Stimulated activated CD8-positive, alpha-beta memory T cell treated with anti-CD3 and anti-CD28 coated beads, Interleukin-12 subunit alpha, Interleukin-12 subunit beta, amount 100 ng/mL, for 24 hours (primary cell): ENCODE results near the gene TNFRSF6B.

ENCODE experiments used
- DNase-seq: peaks from one replicate; pipeline ENCODE4 v3.0.0-alpha.2; 2020; ENCODE audit errors: extremely low read depth

TNFRSF6B gene

DNA sequence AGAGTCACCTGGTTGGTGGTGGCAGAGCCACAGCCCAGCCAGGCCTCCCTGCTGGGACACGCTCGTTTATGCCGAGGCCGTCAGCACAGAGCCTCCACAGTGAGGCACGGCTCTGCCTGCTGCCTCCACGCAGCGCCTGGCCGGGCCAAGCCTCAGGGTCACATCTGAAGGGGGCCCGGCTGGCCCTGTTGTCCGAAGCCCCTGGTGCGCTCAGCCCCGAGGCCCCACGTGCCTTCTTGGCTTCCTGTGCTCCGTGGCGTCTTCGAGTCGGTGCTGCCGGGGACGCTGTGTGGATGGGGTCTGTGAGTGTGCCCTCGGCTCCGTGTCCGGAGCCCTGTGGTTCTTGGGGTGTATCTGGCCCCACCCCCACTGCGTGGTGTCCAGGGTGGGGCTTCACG is 10.4 kb upstream of the TNFRSF6B start:
- DNase-seq = no peak

DNA sequence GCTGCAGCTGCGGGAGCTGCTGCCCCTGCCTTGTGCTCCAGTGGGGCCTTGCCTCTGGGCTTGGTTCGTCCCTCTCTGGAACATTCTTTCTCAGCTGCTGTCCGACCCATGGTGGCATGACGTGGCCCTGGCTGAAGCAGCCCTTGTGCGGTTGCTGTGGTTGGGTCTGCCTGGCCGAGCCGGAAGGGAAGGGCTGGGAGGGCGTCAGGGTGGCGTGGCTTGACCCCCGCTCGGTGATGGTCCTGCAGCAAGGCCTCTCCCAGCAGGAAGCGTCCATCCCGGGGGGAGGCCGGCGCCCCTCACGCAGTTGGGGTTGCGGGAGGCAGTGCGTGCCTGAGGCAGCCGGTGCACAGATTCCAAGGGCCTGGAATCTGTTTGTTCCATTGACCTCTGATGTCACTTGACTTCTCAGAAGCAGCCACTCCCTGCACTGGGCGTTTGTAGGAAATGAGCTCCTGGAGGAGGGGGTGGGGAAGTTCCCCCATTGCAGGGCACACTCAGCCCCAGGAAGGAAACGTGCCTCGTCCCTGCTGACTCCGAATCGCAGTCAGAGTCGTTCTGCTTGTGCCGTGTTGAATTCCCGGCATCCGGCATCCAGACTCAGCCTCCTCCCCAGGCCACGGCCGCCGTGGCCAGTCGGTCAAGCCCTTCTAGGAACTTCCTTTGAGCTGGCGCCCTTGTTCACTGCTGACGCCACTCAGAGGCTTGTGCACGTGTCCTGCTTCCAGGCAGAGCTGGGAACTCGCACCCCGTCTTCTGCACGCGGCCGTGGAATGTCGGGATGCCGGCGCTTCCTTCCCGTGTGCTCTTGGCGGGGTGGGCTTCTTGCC is 9.7 kb upstream of the TNFRSF6B start:
- no peak for DNase-seq

DNA sequence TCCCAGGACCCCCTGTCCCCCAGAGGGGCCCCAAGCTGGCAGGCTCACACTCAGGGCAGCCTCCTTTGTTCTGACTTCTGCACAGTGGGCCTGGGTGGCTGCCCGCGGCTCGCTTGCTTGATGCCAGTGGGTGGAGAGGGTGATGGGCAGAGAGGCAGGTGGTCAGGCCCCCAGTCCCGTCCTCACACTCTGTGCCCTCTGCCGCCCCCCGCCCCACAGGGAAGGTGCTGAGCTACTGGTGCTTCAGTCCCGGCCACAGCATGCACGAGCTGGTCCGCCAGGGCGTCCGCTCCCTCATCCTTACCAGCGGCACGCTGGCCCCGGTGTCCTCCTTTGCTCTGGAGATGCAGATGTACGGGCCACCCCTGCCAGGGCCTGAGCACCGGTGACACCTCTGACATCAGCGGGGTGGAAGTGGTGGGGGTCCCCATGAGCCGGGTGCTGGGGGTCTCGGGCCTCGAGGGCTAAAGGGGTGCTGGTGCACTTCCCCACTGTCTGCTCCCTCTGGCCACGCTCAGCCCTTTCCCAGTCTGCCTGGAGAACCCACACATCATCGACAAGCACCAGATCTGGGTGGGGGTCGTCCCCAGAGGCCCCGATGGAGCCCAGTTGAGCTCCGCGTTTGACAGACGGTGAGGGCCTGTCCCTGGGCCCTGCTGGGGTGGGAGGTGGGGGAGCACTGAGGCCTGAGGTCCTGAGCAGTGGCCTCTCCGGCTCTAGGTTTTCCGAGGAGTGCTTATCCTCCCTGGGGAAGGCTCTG is 8.9 kb upstream of the TNFRSF6B start:
- DNase-seq = no peak

DNA sequence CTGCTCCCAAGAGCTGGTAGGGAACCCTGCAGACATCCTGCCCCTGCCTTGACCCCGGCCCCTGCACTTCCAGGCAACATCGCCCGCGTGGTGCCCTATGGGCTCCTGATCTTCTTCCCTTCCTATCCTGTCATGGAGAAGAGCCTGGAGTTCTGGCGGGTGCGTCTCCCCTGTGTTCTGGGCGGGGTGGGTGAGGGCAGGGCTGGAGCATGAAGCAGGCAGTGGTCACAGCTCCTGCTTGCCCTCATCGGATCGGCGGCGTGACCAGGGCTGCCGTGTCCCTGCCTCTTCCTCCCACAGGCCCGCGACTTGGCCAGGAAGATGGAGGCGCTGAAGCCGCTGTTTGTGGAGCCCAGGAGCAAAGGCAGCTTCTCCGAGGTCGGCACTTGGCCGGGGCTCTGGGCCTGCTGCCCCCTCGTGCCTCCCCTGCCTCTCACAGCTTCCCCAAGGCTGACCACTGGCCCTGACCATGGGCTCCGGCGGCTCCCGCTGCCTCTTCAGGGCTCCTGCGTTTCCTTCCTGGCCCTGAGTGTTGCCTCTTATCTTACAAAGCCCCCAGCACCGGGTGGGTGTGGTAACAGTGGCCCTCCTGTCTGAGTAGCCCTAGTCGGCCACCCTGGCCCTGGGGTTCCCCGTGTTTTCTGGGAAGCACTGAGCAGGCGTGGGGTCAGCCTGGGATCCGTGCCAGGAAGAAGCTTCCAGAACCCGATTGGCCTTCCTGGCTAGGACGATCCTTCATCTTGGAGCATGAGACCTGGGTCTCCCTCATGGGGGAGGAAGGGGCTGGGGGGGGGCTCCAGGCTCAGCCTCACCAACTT is 8.0 kb upstream of the TNFRSF6B start:
- DNase-seq = no peak

DNA sequence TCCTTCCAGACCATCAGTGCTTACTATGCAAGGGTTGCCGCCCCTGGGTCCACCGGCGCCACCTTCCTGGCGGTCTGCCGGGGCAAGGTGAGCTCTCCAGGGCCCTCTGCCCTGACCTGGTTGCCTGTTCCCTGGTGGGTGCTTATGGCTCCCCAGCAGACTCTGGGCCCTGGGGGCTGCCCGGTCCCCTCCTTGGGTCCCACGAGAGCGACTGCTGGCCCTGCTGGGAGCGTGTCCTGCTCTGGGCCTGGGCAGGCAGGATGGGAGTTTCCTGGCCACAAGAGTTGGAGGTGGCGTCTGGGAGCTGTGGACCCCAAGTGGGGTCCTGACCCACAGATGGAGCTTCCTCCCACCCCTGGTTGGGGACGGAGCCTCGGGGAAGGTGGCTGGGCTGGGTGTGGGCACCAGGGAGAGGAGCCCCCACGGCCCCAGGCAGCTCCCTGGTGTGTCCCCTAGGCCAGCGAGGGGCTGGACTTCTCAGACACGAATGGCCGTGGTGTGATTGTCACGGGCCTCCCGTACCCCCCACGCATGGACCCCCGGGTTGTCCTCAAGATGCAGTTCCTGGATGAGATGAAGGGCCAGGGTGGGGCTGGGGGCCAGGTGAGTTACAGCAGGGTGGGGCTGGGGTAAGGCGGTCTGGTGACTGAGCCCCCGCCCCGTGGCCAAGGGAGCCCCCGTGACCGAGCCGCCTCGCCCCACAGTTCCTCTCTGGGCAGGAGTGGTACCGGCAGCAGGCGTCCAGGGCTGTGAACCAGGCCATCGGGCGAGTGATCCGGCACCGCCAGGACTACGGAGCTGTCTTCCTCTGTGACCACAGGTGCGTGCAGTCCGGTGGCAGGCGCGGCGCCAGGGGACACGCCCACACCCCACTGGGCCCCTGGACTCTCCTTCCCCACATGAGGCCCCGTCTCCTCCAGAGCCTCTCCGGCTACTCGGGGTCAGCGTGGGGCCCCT is 7.1 kb upstream of the TNFRSF6B start:
- DNase-seq = no peak

DNA sequence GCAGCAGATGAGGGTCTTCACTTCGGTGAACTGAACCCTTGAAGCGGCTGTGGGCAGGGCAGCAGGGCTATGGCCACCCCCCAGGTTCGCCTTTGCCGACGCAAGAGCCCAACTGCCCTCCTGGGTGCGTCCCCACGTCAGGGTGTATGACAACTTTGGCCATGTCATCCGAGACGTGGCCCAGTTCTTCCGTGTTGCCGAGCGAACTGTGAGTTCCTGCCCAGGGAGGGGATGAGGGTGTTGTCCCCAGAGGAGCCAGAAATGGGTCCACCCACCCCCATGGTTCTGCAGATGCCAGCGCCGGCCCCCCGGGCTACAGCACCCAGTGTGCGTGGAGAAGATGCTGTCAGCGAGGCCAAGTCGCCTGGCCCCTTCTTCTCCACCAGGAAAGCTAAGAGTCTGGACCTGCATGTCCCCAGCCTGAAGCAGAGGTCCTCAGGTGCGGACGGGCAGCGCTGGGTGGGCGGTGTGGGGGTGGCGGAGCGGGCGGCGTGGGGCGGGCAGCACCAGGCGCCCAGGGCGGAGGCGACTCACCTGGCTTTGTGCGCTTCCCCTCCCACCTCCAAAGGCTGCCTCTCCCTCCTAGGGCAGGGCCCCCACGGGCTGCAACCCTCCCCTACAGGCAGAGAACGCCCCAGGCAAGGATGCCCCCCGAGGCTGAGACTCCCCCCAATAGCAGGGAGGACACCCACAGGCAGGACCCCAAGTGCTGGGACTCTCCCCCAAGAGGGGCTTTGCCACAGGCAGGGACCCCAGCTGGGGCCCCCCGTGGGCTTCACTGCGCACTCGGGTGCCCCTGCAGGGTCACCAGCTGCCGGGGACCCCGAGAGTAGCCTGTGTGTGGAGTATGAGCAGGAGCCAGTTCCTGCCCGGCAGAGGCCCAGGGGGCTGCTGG is 6.2 kb upstream of the TNFRSF6B start:
- no peak for DNase-seq

DNA sequence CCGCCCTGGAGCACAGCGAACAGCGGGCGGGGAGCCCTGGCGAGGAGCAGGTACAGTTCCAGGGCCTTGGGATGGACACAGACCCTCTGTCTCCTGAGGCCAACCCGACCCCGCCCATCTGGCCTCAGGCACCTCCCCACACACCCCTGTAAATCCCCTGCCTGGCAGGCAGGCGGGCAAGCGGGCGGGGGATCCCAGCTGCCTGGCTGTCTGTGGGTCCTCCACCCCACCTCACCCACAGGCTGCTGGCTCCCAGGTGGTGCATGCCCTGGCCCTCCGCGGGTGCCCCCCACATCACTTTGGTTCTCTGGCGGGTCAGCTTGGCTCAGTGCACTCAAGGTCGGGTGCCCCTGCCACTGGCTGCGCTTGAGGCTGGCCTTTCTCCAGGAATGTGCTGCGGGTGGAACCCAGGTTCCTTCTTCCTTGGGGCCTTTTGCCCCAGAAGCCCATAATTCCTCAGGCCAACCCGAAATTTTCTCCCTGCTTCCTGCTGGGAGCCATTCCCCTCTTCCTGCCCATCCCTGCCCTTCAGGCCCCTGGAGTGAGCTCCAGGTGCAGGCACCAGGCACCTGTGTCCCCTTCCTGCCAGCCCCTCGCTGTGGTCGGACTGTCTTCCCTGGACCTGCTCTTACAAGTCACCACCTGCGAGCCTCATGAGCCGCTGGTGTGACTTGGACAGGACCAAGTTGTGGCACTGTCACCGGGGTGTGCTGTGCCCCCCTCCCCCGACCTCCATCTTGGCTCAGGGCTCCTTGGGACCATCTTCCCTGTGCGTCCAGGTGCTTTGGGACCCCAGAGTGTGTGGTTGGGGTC is 5.3 kb upstream of the TNFRSF6B start:
- DNase-seq = no peak

DNA sequence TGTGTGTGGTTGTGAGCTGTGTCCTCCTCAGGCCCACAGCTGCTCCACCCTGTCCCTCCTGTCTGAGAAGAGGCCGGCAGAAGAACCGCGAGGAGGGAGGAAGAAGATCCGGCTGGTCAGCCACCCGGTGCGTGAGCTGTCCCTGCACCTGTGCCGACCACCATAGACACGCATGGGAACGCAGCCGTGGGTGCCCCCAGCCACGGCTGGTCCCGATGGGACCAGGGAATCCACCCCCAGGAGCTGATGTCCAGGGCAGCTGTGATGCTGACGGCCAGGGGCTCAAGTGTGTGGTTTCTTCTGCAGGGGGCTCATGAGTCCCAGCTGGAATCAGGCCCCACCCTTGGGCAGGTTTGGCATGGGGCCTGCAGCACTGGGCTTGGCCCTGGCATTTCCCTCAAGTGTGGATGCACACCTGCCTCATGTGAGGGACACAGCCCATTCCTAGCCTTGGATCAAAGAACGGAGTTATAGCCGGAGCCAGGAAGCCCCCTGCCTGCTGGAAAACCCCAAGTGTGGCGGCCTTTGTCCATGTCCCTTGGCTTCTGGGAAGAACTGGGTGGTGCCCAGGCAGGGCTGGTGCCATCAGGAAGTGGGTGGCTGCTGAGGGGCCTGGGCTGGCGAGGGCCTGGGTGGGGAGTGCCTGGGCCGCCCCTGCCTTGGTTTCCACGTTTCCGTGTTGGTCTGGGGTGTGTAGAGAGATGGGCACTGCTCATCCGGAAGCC is 4.6 kb upstream of the TNFRSF6B start:
- no peak for DNase-seq

DNA sequence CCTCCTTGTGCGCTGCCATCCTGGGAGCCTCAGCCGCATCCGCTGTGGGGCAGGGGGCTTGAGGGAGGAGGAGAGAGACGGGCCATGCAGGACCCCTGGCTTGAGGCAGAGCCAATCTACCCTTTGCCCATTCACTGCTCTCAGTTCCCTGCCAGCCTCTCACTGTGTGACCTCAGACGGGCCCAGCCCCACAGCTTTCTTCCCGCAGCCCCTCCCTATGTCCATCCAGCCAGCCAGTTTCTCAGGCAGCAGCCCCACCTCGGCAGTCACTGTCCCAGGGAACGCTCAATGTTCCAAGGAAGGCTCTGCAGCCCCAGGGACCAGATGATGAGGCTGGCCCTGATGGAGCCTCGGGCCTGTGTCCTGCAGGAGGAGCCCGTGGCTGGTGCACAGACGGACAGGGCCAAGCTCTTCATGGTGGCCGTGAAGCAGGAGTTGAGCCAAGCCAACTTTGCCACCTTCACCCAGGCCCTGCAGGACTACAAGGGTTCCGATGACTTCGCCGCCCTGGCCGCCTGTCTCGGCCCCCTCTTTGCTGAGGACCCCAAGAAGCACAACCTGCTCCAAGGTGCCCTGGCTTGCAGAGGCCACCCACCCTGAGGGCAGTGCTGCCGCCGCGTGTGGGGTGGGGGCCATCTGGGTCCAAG is 3.9 kb upstream of the TNFRSF6B start:
- DNase-seq = no peak

DNA sequence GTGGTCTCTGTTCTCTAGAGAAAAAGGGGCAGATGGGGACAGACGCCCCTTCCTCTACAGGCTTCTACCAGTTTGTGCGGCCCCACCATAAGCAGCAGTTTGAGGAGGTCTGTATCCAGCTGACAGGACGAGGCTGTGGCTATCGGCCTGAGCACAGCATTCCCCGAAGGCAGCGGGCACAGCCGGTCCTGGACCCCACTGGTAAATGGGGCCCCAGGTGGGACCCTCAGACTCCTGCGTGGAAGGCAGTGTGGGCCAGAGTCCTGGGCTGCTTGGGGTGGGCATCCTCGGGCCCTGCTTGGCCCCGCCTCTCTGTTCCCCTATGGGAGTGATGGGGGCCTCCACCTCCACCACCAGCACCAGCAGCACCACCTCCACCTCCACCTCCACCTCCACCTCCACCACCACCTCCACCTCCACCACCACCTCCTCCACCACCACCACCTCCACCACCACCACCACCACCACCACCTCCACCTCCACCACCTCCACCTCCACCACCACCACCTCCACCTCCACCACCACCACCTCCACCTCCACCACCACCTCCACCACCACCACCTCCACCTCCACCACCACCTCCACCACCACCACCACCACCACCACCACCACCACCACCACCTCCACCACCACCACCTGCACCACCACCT is 3.2 kb upstream of the TNFRSF6B start:
- DNase-seq = no peak

DNA sequence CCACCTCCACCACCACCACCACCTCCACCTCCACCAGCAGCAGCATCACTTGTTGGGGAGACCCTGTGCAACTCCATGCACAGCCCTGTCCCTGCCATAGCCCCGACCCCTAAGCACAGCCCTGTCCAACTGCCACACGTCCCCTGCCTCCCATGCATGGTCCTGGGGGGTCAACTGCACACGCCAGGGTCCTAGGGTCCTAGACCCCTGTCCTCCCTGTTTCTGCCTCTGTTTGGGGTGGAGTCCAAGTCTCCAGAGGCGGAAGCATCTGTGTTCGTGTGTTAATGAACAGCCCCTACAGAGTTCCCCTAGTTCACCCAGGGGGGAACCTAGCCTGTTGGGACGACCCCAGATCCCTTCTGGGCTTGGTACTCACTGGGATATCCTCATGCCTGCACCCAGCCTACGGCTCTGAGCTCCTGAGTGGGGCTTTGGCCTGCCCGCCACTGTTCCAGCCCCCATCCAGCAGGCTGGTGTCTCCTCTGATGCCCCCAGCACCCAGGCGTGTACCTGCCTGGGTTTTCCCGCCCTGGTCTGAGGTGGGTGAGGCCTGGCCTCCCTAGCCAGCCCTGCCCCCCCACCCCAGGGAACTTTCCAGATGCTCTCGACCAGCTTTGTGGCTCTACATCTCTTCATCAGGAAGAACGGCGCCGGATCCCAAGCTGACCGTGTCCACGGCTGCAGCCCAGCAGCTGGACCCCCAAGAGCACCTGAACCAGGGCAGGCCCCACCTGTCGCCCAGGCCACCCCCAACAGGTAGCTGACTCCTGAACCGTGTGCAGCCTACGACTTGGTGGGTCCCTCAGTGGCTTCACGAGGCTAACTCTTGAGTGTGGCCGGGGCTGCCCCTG is 2.5 kb upstream of the TNFRSF6B start:
- DNase-seq = no peak

DNA sequence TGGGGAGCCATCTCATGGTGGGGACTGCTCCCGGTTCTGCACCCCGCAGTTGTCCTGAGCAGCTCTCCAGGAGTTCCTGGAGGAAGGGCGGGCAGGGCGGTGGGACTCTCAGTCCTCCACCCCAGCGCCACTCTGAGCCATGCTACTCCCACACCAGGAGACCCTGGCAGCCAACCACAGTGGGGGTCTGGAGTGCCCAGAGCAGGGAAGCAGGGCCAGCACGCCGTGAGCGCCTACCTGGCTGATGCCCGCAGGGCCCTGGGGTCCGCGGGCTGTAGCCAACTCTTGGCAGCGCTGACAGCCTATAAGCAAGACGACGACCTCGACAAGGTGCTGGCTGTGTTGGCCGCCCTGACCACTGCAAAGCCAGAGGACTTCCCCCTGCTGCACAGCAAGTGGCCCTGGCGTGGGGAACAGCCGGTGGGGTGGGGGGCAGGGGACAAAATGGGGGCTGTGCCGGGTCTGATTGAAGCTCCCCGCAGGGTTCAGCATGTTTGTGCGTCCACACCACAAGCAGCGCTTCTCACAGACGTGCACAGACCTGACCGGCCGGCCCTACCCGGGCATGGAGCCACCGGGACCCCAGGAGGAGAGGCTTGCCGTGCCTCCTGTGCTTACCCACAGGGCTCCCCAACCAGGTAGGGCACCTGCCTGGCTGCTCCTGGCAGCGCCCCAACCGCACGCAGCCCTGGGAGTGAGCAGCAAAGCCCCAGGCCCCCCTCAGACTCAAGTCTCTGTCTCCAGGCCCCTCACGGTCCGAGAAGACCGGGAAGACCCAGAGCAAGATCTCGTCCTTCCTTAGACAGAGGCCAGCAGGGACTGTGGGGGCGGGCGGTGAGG is 1.6 kb upstream of the TNFRSF6B start:
- DNase-seq = no peak

DNA sequence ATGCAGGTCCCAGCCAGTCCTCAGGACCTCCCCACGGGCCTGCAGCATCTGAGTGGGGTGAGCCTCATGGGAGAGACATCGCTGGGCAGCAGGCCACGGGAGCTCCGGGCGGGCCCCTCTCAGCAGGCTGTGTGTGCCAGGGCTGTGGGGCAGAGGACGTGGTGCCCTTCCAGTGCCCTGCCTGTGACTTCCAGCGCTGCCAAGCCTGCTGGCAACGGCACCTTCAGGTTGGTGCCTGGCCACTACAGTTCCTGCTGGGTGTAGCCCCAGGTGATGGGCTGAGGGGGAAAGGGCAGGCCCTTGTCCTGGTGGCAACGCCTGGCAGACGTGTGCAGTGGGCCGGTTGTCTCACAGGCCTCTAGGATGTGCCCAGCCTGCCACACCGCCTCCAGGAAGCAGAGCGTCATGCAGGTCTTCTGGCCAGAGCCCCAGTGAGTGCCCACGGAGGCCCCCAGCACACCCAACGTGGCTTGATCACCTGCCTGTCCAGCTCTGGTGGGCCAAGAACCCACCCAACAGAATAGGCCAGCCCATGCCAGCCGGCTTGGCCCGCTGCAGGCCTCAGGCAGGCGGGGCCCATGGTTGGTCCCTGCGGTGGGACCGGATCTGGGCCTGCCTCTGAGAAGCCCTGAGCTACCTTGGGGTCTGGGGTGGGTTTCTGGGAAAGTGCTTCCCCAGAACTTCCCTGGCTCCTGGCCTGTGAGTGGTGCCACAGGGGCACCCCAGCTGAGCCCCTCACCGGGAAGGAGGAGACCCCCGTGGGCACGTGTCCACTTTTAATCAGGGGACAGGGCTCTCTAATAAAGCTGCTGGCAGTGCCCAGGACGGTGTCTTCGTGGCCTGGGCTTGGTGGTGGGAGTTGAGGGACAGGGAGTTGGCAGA is 787 bp upstream of the TNFRSF6B start:
- DNase-seq = no peak

DNA sequence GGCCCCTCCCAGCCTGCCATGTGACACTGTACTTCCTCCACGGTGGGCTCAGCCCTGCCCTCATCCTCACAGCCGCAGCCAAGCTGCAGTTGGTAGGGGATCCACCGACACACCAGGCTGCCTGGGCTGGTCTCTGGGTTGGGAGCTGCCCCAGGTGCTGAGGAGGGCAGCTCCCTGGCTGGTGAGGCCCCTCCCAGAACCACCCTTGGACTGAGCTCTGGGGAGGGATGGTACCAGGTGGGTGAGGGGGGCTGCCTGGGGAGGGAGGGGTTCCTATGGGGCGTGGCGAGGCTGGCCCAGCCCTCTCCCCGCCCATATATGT is 185 bp upstream of the TNFRSF6B start:
- no peak for DNase-seq

DNA sequence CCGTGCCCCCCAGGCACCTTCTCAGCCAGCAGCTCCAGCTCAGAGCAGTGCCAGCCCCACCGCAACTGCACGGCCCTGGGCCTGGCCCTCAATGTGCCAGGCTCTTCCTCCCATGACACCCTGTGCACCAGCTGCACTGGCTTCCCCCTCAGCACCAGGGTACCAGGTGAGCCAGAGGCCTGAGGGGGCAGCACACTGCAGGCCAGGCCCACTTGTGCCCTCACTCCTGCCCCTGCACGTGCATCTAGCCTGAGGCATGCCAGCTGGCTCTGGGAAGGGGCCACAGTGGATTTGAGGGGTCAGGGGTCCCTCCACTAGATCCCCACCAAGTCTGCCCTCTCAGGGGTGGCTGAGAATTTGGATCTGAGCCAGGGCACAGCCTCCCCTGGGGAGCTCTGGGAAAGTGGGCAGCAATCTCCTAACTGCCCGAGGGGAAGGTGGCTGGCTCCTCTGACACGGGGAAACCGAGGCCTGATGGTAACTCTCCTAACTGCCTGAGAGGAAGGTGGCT is 960 bp downstream of the TNFRSF6B start:
- DNase-seq = no peak
